GM20431 (cell line): Measurements from ENCODE around the gene PALM.

Experiments
- in situ Hi-C: fragments of 300-500 bp; cut with MseI, MboI; formaldehyde crosslinking; loops from one replicate; pipeline ENCODE4 v1.15.0; 2020; ENCODE audit warnings: low sequenced_read_pairs; ENCODE audit not compliant: unreplicated experiment

The PALM gene, protein sequence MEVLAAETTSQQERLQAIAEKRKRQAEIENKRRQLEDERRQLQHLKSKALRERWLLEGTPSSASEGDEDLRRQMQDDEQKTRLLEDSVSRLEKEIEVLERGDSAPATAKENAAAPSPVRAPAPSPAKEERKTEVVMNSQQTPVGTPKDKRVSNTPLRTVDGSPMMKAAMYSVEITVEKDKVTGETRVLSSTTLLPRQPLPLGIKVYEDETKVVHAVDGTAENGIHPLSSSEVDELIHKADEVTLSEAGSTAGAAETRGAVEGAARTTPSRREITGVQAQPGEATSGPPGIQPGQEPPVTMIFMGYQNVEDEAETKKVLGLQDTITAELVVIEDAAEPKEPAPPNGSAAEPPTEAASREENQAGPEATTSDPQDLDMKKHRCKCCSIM

DNA sequence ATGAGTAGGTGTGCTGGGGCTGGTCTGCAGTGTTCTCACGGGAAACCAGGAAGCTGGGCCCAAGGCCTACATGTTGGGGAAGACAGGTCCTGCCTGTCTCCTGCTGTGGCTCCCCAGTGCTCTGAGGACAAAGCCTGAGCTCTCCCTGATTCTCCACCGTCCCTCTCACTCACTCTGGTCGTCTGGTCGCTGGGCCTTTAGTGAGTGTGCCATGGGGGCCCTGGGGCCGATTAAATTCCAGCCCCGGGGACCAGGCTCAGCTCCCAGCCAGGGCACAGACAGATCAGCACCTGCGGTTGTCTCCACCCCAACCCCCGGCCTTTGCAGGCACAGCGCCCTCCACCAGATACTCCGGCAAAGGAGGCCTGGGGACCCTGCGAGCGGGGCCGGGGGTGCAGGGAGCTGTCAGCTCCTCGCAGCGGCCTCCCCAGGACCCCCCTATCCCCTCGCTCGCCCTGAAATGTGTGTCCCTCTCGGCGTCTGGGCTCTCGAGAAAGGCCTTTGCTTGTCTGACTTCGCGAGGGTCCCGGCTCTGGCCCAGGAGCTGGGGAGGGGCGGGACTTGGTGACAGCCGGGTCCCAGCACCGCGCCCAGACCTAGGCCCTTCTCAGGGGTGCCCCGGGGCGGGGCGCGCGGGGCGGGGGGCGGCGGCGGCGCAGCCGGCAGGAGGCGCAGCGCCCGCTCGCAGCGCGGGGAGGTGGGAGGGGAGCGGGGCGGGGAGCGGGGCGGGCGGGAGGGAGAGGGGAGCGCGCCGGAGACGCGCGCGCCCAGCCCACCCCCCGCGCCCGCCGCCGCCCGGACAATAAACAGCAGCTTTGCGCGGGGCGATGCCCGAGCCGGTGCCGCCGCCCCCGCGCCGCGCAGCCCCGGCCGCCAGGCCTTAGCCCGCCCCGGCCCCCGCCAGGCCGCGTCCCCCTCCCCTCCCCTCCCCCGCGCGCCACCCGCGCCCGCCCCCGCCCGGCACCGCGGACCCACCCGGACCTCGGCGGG is at the start of gene PALM:
PALM (plus strand) TSS at position 782 of the 990 bp plus-strand sequence. CDS start 212 bp downstream, outside the sequence.
- in situ Hi-C loops = no loop called here

- in situ Hi-C loops = loop anchor here (10.0 kb wide), 1 partner anchor 74 kb away; no protein-coding TSS in a partner anchor
Measured at GRCh38 chr19:660793-661426, 47.8 kb upstream of the PALM start.

DNA sequence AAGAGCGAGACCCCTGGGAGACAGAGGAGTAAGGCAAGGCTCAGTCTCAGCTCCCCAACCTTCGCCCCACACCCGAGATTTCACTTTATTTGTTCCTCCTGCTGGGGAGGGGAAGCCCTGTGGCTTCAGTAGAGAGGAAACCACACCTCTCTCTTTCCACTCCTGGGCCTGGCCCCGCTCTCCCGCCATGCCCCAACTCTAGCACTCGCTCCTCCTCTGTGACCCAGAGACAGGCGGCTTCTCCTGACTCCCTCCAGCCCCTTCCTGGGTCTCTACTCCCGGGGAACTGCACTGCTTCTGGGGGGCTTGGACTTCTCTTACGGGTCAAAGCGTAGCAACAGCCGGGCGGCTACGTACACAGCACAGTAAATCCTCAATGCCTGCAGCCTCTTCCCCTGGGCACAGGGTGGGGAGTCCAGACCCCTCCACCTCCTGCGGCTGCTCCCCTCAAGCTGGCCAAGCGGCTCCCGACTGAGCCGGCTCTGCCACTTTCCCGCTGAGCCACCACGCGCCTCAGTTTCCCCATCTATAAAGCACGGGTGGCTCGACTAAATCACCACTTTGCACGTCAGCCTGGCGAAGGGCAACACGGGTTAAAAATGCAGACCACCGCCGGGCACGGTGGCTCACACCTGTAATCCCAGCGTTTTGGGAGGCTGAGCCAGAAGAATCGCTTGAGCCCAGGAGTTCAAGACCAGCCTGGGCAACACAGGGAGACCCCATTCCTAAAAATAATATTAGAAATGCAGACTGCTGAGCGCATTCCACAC is 47.1 kb upstream of the PALM start:
- in situ Hi-C loops = loop anchor here (10.0 kb wide), 1 partner anchor 73 kb away; no protein-coding TSS in a partner anchor

- in situ Hi-C loops = loop anchor here (10.0 kb wide), 1 partner anchor 72 kb away; no protein-coding TSS in a partner anchor
Measured at GRCh38 chr19:662207-662961, 46.4 kb upstream of the PALM start.

DNA sequence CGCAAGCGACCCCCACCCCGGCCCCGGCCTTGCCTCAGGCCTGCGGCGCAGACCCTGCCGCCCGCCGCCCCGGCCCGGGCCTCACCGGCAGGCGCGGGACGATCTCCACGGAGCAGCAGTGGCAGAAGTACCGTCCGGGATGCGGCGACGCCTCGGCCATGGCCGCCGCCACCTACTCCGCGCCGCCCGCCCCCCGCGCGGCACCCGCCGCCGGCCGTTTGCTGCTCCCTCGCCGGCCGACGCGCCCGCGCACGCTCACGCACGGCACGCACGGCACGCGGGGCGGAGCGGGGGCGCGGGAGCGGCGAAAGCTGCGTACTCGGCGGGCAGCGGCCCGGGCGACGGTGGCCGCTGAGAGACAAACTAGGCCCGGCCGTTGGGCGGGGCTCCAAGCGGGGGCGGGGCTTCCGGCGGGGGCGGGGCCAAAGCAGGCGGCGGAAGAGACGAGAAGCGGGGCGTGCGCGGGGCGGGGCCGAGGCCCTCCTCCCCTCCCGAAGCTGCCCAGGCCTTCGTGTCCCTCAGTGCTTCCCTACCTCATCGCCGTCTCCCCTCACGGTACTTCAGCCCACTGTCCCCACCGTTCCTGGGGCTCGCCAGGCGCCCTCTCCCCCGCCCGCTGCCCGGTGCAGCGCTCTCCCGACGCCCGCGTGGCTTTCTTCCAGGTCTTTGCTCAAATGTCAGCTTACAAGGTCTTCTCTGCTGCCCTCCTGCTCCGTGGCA is 45.6 kb upstream of the PALM start, which contains the start of gene RNF126:
RNF126 (minus strand) TSS at position 253 of the 720 bp plus-strand sequence; CDS start at position 160, 93 bp downstream.
- in situ Hi-C loops = loop anchor here (10.0 kb wide), 1 partner anchor 72 kb away; no protein-coding TSS in a partner anchor

DNA sequence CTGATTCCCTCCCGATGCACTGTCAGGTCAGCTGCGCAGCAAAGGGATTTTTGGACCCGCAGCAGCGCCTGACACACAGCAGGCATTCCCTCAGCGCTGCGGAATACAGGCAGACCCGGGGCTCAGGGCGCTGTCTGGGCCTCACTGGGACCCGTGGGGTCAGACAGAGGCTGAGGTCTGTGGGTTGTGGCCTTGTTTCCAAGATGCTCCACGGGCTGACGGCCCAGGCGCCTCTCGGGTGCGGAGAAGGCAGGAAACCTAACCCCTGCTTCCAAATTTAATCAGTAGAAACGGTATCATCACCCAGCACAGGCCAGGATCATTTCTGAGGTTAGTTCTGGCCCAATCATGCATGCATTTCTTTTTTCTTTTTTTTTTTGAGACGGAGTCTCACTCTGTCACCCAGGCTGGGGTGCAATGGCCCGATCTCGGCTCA is 45.0 kb upstream of the PALM start:
- in situ Hi-C loops = loop anchor here (10.0 kb wide), 1 partner anchor 71 kb away; no protein-coding TSS in a partner anchor

DNA sequence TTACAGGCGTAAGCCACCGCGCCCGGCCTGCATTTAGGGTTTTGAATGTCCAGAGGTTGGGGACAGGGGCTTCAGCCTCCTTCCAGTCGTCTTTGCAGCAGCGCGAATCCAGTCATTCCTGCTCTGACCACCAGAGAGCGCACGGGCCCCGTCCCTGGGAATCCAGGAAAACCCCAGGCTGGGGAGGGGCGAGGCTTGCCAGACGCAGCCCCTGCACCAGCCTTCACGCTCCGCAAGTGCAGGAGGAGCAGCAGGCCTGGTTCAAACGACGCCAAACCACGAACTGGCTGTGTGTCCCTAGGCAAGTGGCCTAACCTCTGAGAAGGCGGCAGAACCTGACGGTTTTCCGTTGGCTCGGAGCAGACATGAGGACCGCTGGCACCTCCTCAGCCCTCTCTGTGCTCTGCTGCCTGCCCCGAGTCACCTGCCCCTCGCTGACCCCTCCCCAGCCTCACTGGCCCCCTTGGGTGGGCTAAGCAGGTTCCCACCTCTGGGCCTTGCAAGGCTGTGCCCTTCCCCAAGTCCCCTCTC is 43.8 kb upstream of the PALM start:
- in situ Hi-C loops = loop anchor here (10.0 kb wide), 1 partner anchor 70 kb away; no protein-coding TSS in a partner anchor

DNA sequence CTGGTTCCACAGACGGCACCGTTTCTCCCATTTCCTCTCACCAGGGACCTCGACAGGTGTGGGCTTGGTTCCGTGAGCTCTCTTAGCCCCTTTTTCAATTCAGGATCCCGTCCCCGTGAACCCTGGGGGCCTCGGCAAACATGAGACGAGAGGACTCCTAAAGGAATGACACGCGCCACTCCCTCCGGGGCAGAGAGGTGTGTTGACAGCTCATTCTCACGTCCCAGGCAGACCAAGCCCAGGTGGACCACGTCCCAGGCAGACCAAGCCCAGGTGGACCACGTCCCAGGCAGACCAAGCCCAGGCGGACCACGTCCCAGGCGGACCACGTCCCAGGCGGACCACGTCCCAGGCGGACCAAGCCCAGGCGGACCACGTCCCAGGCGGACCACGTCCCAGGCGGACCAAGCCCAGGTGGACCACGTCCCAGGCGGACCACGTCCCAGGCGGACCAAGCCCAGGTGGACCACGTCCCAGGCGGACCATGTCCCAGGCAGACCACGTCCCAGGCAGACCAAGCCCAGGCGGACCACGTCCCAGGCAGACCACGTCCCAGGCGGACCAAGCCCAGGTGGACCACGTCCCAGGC is 41.7 kb upstream of the PALM start:
- in situ Hi-C loops = loop anchor here (10.0 kb wide), 1 partner anchor 68 kb away; no protein-coding TSS in a partner anchor

DNA sequence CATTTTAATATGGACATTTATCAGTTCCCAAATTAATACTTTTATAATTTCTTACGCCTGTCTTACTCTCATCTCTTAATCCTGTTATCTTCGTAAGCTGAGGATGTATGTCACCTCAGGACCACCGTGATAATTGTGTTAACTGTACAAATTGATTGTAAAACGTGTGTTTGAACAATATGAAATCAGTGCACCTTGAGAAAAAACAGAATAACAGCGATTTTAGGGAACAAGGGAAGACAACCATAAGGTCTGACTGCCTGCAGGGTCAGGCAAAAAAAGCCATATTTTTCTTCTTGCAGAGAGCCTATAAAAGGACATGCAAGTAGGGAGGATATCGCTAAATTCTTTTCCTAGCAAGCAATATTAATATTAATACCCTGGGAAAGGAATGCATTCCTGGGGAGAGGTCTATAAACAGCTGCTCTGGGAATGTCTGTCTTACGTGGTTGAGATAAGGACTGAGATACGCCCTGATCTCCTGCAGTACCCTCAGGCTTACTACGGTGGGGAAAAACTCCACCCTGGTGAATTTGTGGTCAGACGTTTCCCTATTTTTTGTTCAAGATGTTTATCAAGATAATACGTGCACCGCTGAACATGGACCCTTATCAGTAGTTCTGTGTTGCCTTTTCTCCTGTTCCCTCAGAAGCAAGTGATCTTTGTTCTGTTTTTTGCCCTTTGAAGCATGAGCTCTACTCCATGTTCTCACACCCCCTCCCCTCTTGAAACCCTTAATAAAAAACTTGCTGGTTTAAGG is 39.9 kb upstream of the PALM start:
- in situ Hi-C loops = loop anchor here (10.0 kb wide), 1 partner anchor 66 kb away; no protein-coding TSS in a partner anchor

DNA sequence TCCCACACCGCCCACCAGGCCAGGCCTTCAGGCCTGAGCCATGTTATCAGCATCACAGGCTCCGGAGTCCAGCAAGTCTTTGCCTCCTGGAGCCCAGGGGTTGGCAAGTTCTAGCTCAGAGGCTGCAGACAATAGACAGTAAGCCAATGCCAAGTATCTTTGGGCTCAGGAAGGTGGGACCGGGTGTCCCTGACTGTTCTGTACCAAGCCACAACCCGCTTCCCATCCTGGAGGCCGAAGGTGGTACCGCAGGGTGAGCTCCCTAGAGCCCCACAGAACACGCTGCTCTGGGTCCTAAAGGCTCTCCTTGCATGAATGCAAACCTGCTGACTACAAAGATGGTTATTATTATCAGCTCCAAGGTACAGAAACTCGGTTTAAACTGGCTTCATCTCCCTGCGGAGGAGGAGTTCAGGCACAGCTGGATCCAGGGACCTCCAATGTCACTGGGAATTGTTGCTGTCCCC is 38.1 kb upstream of the PALM start:
- in situ Hi-C loops = no loop called here

- in situ Hi-C loops = no loop called here
Measured at GRCh38 chr19:674282-675151, 34.2 kb upstream of the PALM start.

- in situ Hi-C loops = no loop called here
Measured at GRCh38 chr19:676007-676338, 32.8 kb upstream of the PALM start.

DNA sequence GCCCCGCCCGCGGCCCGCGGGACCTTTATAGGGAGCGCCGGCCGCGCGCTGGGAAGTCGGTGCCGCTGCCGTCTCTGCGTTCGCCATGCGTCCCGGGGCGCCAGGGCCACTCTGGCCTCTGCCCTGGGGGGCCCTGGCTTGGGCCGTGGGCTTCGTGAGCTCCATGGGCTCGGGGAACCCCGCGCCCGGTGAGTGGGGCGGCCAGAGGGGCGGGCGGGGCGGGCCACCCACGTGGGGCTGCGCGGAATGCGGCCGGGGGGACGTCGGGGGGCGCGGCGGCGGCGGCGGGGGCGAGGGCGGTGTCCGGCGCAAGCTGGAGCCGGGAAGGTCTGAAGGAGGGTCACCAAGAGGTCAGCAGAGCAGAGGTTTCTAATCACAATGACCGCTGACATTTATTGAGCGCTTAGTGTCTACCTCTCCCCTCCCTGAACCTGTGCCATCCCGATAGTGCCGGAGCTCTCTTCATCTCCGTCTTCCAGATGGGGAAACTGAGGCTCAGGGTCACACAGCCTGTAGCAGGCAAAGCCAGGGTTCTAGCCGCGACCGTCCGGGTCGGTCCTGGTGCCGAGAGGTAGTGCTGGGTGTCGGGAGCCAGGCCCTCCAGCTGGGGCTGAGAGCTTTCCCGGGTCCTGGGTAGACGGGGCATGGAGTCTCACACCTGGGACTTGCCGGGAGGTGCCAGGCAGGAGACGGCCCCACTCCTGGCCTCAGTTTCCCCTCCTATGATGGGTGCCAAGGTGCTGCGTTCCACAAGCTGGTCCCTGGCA is 32.2 kb upstream of the PALM start, which contains the start of gene FSTL3:
FSTL3 (plus strand) TSS at position 54 of the 767 bp plus-strand sequence; CDS start at position 86, 32 bp downstream.
- in situ Hi-C loops = no loop called here

GRCh38 chr19:677201-677600 is 31.5 kb upstream of the PALM start:
- in situ Hi-C loops = no loop called here
